ENCODE data around the gene IMPA2.

GRCh38 chr18:11981192-11981542, at the start of gene IMPA2:
- TF ChIP-seq CTCF (IDR thresholded peaks at IDR 0.05; ENCODE audit: insufficient read depth, low read length, poor library complexity, severe bottlenecking): no peak
- no peak for TF ChIP-seq EZH2phosphoT487 (conservative IDR thresholded peaks at IDR 0.05; ENCODE audit: low read length)

All from SU-DHL-6 (cell line).